Transverse colon (tissue), 4 donors: ENCODE measurements around the gene RNU6-1. TPM values are rescaled to one million over a fixed set of nuclear protein-coding genes. Genes with fewer than 3 reads are reported as not detected.
A peak's percentile ranks its signal among the peaks of the same experiment; 100 is the strongest.

Experiments
- DNase-seq: peaks from one replicate; pipeline ENCODE4 v3.0.0-alpha.2; 2019
- H3K27ac ChIP-seq, 4 donors: fragments of 200-600 bp; sonication (generic); 2 replicates each; pipeline ENCODE4 v1.5.1; 2016 to 2018; ENCODE audit warnings: inconsistent platforms in 4 of 4
- H3K27me3 ChIP-seq: fragments of 200-600 bp; sonication (generic); 2 replicates; pipeline ENCODE4 v1.5.1; 2017; ENCODE audit warnings: inconsistent platforms
- H3K36me3 ChIP-seq, 4 donors: fragments of 200-600 bp; sonication (generic); 2 replicates each; pipeline ENCODE4 v1.5.1; 2017 to 2019; ENCODE audit warnings: inconsistent platforms in 4 of 4
- H3K4me1 ChIP-seq, 4 donors: fragments of 200-600 bp; sonication (generic); 2 replicates each; pipeline ENCODE4 v1.5.1; 2017 to 2020; ENCODE audit warnings: inconsistent platforms in 4 of 4
- H3K4me3 ChIP-seq, 4 donors: fragments of 200-600 bp; sonication (generic); 1 replicate in 1 of 4; 2 replicates in 3 of 4; pipeline versions ENCODE4 v1.5.1 to v1.6.1; 2017 to 2019; ENCODE audit warnings: inconsistent platforms in 4 of 4
- H3K9me3 ChIP-seq, 2 donors: fragments of 200-600 bp; sonication (generic); 2 replicates each; pipeline ENCODE4 v1.5.1; 2017 to 2019; ENCODE audit warnings: inconsistent platforms in 2 of 2
- EP300 ChIP-seq: sonication (generic); formaldehyde crosslinking; IDR thresholded peaks from one replicate; pipeline ENCODE4 v1.6.1; 2017; ENCODE audit warnings: antibody characterized with exemption, low read depth
- POLR2A ChIP-seq: fragments of 450-650 bp; IDR thresholded peaks from one replicate; pipeline ENCODE4 v1.6.1; 2016; ENCODE audit warnings: antibody characterized with exemption, mild to moderate bottlenecking, moderate library complexity
- POLR2AphosphoS5 ChIP-seq, 3 donors: sonication (generic); formaldehyde crosslinking; IDR thresholded peaks; one replicate each; pipeline ENCODE4 v1.6.1; 2016; ENCODE audit warnings: antibody characterized with exemption in 3 of 3
- WGBS, 2 donors: methylation state at CpG; one replicate each; pipeline ENCODE4 v1.1.5; 2018; ENCODE audit warnings: low coverage in 1 of 2; 5-methylcytosine and 5-hydroxymethylcytosine counted together
- in situ Hi-C, 4 donors: fragments of 200-750 bp; cut with MboI; loops; one replicate each; pipeline versions ENCODE4 v1.15.0 to v1.15.1; 2017; ENCODE audit warnings: low sequenced_read_pairs in 3 of 4, low pct_ligation_motif_present in 1 of 4, low pct_unique_long_range_greater_than_20kb in 1 of 4
- intact Hi-C: fragments of 100-400 bp; cut with DNase I; formaldehyde crosslinking; loops from one replicate; pipeline ENCODE4 v1.15.1; 2023; ENCODE audit warnings: low total_unique reads
- total RNA-seq, 4 donors: library from RNA; depleted of rRNA; stranded (reverse); fragments of >200 nt; gene quantifications; one replicate each; pipeline ENCODE4 v1.1.0, GENCODE V29; 2016
- TF ChIP-seq, protein P1 (sequence below), 5 experiments: fragments of 200-600 bp in 3 of 5; fragments of 450-650 bp in 2 of 5; sonication (generic) in 3 of 5; IDR thresholded peaks; 1 replicate in 2 of 5; 2 replicates in 3 of 5; pipeline ENCODE4 v1.5.1; 2016 to 2017; ENCODE audit warnings: antibody characterized with exemption in 5 of 5, inconsistent platforms in 3 of 5, mild to moderate bottlenecking in 2 of 5, moderate library complexity in 1 of 5

Gene RNU6-1
- total RNA-seq, 4 donors from 2014 or later: not detected

DNA sequence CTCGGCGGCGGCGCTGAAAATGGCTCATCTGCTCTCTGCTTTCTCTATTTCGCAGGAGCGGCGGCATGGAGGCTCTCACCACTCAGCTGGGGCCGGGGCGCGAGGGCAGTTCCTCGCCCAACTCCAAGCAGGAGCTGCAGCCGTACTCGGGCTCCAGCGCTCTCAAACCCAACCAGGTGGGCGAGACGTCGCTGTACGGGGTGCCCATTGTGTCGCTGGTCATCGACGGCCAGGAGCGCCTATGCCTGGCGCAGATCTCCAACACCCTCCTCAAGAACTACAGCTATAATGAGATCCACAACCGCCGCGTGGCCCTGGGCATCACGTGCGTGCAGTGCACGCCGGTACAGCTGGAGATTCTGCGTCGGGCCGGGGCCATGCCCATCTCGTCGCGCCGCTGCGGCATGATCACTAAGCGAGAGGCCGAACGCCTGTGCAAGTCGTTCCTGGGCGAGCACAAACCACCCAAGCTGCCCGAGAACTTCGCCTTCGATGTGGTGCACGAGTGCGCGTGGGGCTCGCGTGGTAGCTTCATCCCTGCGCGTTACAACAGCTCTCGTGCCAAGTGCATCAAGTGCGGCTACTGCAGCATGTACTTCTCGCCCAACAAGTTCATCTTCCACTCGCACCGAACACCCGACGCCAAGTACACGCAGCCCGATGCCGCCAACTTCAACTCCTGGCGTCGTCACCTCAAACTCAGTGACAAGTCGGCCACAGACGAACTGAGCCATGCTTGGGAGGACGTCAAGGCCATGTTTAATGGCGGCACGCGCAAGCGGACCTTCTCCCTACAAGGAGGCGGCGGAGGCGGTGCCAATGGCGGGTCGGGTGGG, 13.7 kb downstream of the RNU6-1 start:
- in situ Hi-C loops: loop anchor here in 1 of 4 donors (25.0 kb wide), 1 partner anchor 889 kb away; no protein-coding TSS in a partner anchor
- Histone ChIP-seq H3K9me3 (no peaks in the 10 kb centered on the region), H3K27ac (no peak overlapping the region), H3K36me3 (no peaks in the 10 kb centered on the region), H3K27me3 (peaks cover 100% of the 10 kb centered on the region), H3K4me3 (peak overlapping the region in 1 of 4 donors; percentile 25), H3K4me1 (peaks cover 15 to 80% (median 56%) of the 10 kb centered on the region in 4 donors)
- intact Hi-C loops: no loop called here
- no peak for TF ChIP-seq POLR2AphosphoS5 (IDR thresholded peaks at IDR 0.05)
- TF ChIP-seq POLR2A: no peak
- TF ChIP-seq, protein P1, sequence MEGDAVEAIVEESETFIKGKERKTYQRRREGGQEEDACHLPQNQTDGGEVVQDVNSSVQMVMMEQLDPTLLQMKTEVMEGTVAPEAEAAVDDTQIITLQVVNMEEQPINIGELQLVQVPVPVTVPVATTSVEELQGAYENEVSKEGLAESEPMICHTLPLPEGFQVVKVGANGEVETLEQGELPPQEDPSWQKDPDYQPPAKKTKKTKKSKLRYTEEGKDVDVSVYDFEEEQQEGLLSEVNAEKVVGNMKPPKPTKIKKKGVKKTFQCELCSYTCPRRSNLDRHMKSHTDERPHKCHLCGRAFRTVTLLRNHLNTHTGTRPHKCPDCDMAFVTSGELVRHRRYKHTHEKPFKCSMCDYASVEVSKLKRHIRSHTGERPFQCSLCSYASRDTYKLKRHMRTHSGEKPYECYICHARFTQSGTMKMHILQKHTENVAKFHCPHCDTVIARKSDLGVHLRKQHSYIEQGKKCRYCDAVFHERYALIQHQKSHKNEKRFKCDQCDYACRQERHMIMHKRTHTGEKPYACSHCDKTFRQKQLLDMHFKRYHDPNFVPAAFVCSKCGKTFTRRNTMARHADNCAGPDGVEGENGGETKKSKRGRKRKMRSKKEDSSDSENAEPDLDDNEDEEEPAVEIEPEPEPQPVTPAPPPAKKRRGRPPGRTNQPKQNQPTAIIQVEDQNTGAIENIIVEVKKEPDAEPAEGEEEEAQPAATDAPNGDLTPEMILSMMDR (IDR thresholded peaks at IDR 0.05): no peak
- TF ChIP-seq EP300: no peak
- 24% methylated on average over 61 of the region's 77 CpGs; no CpG with 5 or more reads in 1 of the 2 donors for WGBS, 2 donors
- DNase-seq: no peak

DNA sequence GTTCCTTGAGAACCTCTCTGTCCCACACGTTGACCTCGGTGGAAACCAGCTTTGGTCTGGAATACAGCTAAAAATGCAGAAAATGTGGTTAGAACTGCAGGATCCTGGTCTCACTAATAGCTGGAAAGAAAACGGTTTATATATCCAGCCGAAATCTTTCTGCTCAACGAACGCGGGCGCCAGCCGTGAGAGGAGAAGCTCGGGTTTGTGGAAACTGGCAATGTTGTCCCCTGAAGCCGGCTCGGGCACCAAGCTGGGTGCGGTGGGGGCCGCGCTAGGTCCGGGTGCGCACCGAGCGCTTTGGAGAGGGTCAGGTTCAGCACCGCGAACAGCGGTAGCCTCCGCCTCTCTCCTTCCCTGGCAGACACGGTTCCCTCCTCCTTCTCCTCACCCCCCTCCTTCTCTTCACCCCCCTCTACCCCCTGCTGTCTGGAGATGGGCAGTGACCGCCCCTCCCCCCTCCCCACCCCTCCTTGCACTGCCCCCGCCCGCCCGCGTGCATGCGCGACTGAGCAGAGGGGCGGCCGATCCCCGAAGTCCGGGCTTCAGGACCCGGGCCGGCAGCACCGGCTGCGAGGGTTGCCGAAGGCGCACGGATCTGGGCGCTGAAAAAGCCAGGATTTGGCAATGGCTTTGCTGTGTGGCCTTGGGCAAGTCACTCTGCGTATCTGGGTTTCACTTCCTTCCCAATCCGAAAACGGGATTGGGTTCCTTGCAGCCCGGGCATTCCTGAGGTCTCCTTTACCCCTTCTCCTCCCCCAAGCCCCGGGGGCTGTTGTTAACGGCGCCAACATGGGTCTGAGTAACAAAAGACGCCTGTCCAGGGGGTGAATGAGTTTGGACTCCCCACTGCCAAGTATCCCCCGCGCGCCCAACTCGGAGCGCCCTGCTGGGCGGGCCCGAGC, 14.6 kb downstream of the RNU6-1 start, which contains the start of gene SKOR1:
Gene SKOR1, plus strand, starts transcription at position 534 of the 905 bp plus-strand sequence. Its CDS starts 94 bp downstream, at position 628.
- H3K27ac ChIP-seq: no peak within 1 kb of the TSS
- no peak for DNase-seq
- H3K27me3 ChIP-seq: peaks cover 100% of the 10 kb centered on the region
- H3K9me3 ChIP-seq: no peaks in the 10 kb centered on the region
- TF ChIP-seq EP300 (no peak), POLR2AphosphoS5 (IDR thresholded peaks at IDR 0.05) (no peak), POLR2A (no peak)
- TF ChIP-seq, protein P1 (IDR thresholded peaks at IDR 0.05): no peak
- peak within 1 kb of the TSS in 1 of 4 donors; percentile 25 for H3K4me3 ChIP-seq
- WGBS, 2 donors: 7% methylated on average over 48 of the region's 58 CpGs; no CpG with 5 or more reads in 1 of the 2 donors
- H3K4me1 ChIP-seq: peaks cover 15 to 88% (median 56%) of the 10 kb centered on the region in 4 donors
- in situ Hi-C loops: loop anchor here in 2 of 4 donors (25.0 kb wide), 2 partner anchors 363 to 888 kb away; no protein-coding TSS in a partner anchor
- intact Hi-C loops: no loop called here
- H3K36me3 ChIP-seq: no peaks in the 10 kb centered on the region

DNA sequence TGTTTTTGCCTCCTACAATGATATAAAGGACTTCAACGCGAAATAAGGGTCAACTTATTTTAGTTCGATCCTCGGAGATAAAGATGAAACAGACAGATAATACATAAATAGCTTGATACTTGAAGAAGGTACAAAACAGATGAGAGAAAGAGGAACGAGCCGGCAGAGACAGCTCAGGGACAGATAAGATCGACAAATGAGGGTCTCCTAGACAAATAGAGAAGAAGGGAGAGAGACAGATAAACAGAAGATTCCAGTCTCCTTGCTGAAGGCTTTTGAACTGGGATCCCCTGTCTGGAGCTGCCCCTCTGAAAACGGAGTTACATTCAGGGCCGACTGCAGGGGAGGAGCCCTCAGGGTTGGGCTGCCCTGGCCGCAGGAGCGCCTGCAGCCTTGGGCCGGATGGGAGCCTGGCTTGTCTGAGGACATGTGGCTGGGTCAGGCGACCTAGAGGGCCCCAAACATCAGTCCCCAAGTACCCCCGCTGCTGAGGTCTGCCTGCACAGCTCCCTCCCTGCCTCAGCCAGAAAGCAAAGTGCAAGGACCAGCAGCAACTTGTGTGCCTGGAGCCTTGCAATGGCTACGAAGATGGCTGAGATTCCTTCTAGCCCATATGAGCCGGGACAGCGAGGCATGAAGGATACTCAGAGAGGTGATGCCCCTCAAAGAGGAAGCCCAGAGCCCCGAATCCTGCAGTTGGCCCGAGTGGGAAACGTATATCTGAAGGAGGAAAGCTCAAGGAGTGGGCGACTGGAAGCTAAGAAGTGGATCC, 15.5 kb downstream of the RNU6-1 start:
- Histone ChIP-seq H3K36me3 (no peaks in the 10 kb centered on the region), H3K27ac (no peak overlapping the region), H3K4me1 (peaks cover 15 to 85% (median 53%) of the 10 kb centered on the region in 4 donors), H3K9me3 (no peaks in the 10 kb centered on the region), H3K4me3 (no peak overlapping the region), H3K27me3 (peaks cover 100% of the 10 kb centered on the region)
- intact Hi-C loops (no loop called here), in situ Hi-C loops (loop anchor here in 1 of 4 donors (25.0 kb wide), 1 partner anchor 362 kb away; no protein-coding TSS in a partner anchor)
- WGBS, 2 donors: 10 to 12% methylated on average over 9 to 21 of the region's 21 CpGs
- TF ChIP-seq POLR2A (no peak), POLR2AphosphoS5 (IDR thresholded peaks at IDR 0.05) (no peak), EP300 (no peak)
- TF ChIP-seq, protein P1 (IDR thresholded peaks at IDR 0.05): no peak
- DNase-seq: no peak
